Large intestine (tissue), 3 donors: Measurements from ENCODE around the gene TMEM178B. TPM values are rescaled to one million over a fixed set of nuclear protein-coding genes. Genes with fewer than 3 reads are reported as not detected.

ENCODE experiments used
- DNase-seq, 2 donors: peaks; one replicate each; pipeline versions ENCODE4 v3.0.0 to v3.0.0-alpha.2; 2013
- H3K27ac ChIP-seq: one replicate; pipeline ENCODE4 v1.5.1; 2013; ENCODE audit warnings: low read length
- H3K27me3 ChIP-seq: 2 replicates; pipeline ENCODE4 v1.6.1; 2013; ENCODE audit warnings: low read length; ENCODE audit not compliant: control insufficient read depth, insufficient read depth
- H3K36me3 ChIP-seq: 2 replicates; pipeline ENCODE4 v1.6.1; 2013; ENCODE audit warnings: low read length; ENCODE audit not compliant: control insufficient read depth, insufficient read depth
- H3K4me1 ChIP-seq: one replicate; pipeline ENCODE4 v1.6.1; 2013; ENCODE audit warnings: low read length; ENCODE audit not compliant: control insufficient read depth, insufficient read depth
- H3K4me3 ChIP-seq: one replicate; pipeline ENCODE4 v1.5.1; 2013; ENCODE audit warnings: low read length
- H3K9me3 ChIP-seq: one replicate; pipeline ENCODE4 v1.6.1; 2013; ENCODE audit warnings: mild to moderate bottlenecking, low read depth, low read length, moderate library complexity; ENCODE audit not compliant: control insufficient read depth
- WGBS: methylation state at CpG from one replicate; pipeline ENCODE4 v1.1.5; 2013; ENCODE audit warnings: low lambda C conversion rate; ENCODE audit not compliant: insufficient coverage; 5-methylcytosine and 5-hydroxymethylcytosine counted together
- polyA plus RNA-seq: library from polyadenylated mRNA; unstranded; fragments of 120-200 nt; gene quantifications from one replicate; pipeline ENCODE4 v1.2.1, GENCODE V29; 2013

TMEM178B gene
- polyA plus RNA-seq, 1 donor, result 2.2 TPM

DNA sequence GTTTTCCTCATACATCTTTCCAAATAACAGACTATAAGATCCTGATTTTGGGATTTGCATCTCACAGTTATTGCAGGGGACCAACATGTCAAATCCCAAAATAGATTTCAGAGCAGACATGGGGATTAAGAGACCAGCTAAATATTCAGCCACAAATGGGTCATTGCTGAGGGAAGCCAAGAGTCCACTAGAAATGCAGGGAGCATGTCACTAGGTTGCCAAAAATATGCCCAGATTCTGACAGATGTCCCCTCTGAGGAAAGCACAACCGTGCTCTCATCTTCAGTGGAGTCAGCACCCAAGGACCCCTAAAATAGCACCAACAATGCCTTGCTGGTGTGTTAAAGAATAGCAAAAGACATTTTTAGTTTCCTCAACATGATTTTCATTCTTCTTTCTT is 421.2 kb downstream of the TMEM178B start:
- peaks cover 4% of the 10 kb centered on the region for H3K27me3 ChIP-seq
- H3K4me3 ChIP-seq, result no peak overlapping the region
- no peaks in the 10 kb centered on the region for H3K36me3 ChIP-seq
- no peaks in the 10 kb centered on the region for H3K4me1 ChIP-seq
- WGBS, result no CpG with 5 or more reads among the region's 1 CpG
- no peaks in the 10 kb centered on the region for H3K9me3 ChIP-seq
- DNase-seq, result no peak
- H3K27ac ChIP-seq, result no peak overlapping the region

DNA sequence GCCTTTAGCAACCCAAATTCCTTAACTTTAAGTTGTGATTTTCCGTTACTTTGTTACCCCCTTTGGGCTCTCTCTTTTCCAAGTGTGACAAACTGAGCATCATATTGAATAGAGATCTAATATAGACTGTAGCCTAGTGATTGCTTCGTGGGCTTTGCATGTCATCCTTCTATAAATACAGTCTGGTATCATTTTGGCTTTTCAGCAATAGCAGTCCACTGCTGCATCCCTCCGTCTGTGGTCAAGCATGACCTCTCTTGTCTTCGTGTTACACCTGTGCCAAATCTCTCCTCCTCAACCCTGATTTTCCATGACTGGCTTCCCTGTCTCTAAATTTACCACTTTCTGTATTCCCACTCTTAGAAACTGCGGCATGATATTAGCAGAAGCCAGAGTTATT is 423.5 kb downstream of the TMEM178B start:
- 100% methylated on average over 2 of the region's 5 CpGs for WGBS
- H3K36me3 ChIP-seq, result no peaks in the 10 kb centered on the region
- no peaks in the 10 kb centered on the region for H3K4me1 ChIP-seq
- H3K27ac ChIP-seq, result no peak overlapping the region
- peaks cover 7% of the 10 kb centered on the region for H3K27me3 ChIP-seq
- no peak overlapping the region for H3K4me3 ChIP-seq
- no peak for DNase-seq
- no peaks in the 10 kb centered on the region for H3K9me3 ChIP-seq

GRCh38 chr7:141500608-141501007 is 426.7 kb downstream of the TMEM178B start:
- H3K36me3 ChIP-seq, result no peaks in the 10 kb centered on the region
- peaks cover 7% of the 10 kb centered on the region for H3K27me3 ChIP-seq
- no peaks in the 10 kb centered on the region for H3K4me1 ChIP-seq
- no peak overlapping the region for H3K27ac ChIP-seq
- 100% methylated on average over 1 of the region's 3 CpGs for WGBS
- no peaks in the 10 kb centered on the region for H3K9me3 ChIP-seq
- H3K4me3 ChIP-seq, result no peak overlapping the region
- no peak for DNase-seq

DNA sequence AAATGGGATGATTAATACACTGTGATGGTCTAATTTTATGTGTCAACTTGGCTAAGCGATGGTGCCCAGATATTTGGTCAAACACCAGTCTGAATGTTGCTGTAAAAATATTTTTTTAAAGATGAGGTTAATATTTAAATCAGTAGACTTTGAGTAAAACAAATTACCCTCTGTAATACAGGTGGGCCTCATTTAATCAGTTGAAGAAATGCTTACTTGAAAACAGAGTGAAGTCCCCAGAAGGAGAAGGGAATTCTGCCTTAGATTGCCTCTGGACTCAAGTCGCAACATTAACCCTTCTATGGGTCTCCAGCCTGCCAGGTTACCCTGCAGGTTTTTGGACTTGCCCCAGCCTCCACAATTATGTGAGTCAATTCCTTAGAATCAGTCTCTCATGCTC is 427.6 kb downstream of the TMEM178B start:
- Histone ChIP-seq H3K4me1 (no peaks in the 10 kb centered on the region), H3K27me3 (peaks cover 2% of the 10 kb centered on the region), H3K4me3 (no peak overlapping the region), H3K27ac (no peak overlapping the region), H3K9me3 (no peaks in the 10 kb centered on the region), H3K36me3 (no peaks in the 10 kb centered on the region)
- no peak for DNase-seq
- WGBS, result no CpG with 5 or more reads among the region's 2 CpGs

- H3K27ac ChIP-seq, result no peak overlapping the region
- peaks cover 3% of the 10 kb centered on the region for H3K4me1 ChIP-seq
- H3K9me3 ChIP-seq, result no peaks in the 10 kb centered on the region
- H3K36me3 ChIP-seq, result no peaks in the 10 kb centered on the region
- no CpG with 5 or more reads among the region's 8 CpGs for WGBS
- peaks cover 40% of the 10 kb centered on the region for H3K27me3 ChIP-seq
- no peak overlapping the region for H3K4me3 ChIP-seq
- no peak for DNase-seq
These were observed 437.4 kb downstream of the TMEM178B start for GRCh38 chr7:141511316-141511675.

GRCh38 chr7:141511676-141512396 is 438.0 kb downstream of the TMEM178B start:
- H3K36me3 ChIP-seq, result no peaks in the 10 kb centered on the region
- peaks cover 3% of the 10 kb centered on the region for H3K4me1 ChIP-seq
- peak; percentile 8 to 41 for DNase-seq
- peaks cover 42% of the 10 kb centered on the region for H3K27me3 ChIP-seq
- WGBS, result no CpG with 5 or more reads among the region's 36 CpGs
- H3K4me3 ChIP-seq, result no peak overlapping the region
- no peaks in the 10 kb centered on the region for H3K9me3 ChIP-seq
- H3K27ac ChIP-seq, result no peak overlapping the region

DNA sequence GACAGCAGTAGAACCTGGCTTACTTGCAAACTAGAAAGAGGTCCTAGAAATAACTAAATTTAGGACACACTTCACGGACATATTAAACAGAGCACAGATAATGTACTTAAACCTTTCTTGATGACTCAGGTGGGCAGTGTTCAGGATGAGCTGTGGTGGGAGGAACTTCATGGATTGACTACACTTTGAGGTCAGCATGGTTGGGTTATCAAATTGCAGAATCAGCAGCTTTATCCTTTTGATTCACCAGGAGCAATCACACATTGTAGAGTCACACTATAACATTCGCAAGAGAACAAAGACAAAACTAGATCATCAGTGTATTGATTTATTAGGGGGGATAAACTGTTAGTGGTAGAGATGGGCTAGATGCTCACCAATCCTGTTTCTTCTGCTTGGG is 438.7 kb downstream of the TMEM178B start:
- Histone ChIP-seq H3K27me3 (peaks cover 45% of the 10 kb centered on the region), H3K4me3 (no peak overlapping the region), H3K9me3 (no peaks in the 10 kb centered on the region), H3K4me1 (peaks cover 3% of the 10 kb centered on the region), H3K27ac (no peak overlapping the region), H3K36me3 (no peaks in the 10 kb centered on the region)
- no CpG with 5 or more reads among the region's 2 CpGs for WGBS
- no peak for DNase-seq

DNA sequence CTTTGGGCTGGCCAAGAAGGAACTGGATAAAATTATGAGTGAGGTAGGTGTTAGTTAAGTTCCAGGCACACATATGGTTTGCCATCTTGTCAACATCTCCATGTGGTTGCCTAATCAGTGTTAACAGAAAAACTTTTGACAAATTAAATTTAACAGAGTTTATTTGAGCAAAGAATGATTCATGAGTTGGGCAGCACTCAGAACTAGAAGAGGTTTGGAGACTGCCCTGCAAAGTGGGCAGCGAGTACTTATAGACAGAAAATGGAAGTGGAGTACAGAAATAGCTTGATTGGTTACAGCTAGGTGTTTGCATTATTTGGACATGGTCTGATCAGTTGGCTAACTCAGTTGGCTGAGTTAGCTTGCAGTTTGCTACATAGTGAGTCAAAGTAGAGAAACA is 439.9 kb downstream of the TMEM178B start:
- no peak overlapping the region for H3K27ac ChIP-seq
- no peaks in the 10 kb centered on the region for H3K9me3 ChIP-seq
- H3K27me3 ChIP-seq, result peaks cover 45% of the 10 kb centered on the region
- H3K36me3 ChIP-seq, result no peaks in the 10 kb centered on the region
- DNase-seq, result no peak
- H3K4me1 ChIP-seq, result peaks cover 3% of the 10 kb centered on the region
- no peak overlapping the region for H3K4me3 ChIP-seq
- WGBS, result no CpG with 5 or more reads among the region's 1 CpG

GRCh38 chr7:141515941-141516340 is 442.1 kb downstream of the TMEM178B start:
- 100% methylated on average over 1 of the region's 4 CpGs for WGBS
- H3K9me3 ChIP-seq, result no peaks in the 10 kb centered on the region

DNA sequence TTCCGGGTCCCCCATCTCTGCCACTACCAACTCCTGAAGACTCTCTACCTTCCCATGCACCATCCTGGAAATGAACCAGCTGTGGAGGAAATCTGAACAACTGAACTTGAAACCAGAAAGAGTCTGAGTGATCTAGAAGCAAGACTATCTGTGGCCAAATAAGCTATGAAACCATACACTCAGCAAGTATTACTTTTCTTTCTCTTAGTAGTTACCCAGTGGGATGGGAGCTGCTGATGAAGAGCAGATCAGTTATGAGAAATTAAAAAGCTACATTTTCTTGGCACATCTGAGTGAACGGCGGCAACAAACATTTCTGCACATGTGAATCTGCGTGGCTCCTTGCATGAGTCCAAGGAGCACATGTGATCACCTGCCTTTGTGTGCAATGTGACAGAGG is 445.8 kb downstream of the TMEM178B start:
- H3K27ac ChIP-seq, result no peak overlapping the region
- H3K4me3 ChIP-seq, result no peak overlapping the region
- no CpG with 5 or more reads among the region's 4 CpGs for WGBS
- no peak for DNase-seq
- H3K36me3 ChIP-seq, result no peaks in the 10 kb centered on the region
- no peaks in the 10 kb centered on the region for H3K4me1 ChIP-seq
- no peaks in the 10 kb centered on the region for H3K9me3 ChIP-seq
- peaks cover 12% of the 10 kb centered on the region for H3K27me3 ChIP-seq

More at GRCh38 chr7:141515941-141516340, 442.1 kb downstream of the TMEM178B start:
- Histone ChIP-seq H3K36me3 (no peaks in the 10 kb centered on the region), H3K4me1 (peaks cover 3% of the 10 kb centered on the region), H3K4me3 (no peak overlapping the region), H3K27ac (no peak overlapping the region), H3K27me3 (peaks cover 33% of the 10 kb centered on the region)
- DNase-seq, result no peak

DNA sequence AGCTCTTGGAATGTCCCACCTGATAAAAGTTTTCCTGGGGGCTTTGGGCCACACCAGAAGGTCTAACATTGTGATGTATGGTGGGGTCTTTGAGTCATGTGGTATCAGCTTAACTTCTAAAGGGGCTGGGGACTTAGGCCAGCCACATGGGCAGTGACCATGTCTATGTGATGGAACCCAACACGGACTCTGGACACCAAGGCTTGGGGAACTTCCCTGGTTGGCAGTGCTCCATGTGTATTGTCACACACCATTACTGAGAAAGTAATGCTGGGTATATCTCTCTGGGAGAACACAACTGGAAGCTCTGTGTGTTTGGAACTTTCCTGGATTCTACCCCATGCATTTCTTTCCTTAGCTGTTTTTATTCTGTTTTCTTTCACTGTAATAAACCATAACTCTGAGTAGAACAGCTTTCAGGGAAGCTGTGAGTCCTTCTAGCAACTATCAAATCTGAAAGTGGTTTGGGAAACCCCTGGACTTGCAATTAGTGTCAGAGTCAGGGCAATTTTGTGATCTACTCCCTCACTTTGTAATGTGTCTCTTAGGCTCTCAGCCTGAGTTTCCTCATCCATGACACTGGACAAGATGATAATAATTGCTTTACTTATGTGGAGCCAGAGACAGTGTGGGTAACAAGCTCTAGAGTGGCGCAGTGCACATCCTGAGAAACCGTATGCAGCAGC is 448.9 kb downstream of the TMEM178B start:
- no peak for DNase-seq
- no CpG with 5 or more reads among the region's 3 CpGs for WGBS
- H3K9me3 ChIP-seq, result no peaks in the 10 kb centered on the region
- H3K4me3 ChIP-seq, result no peak overlapping the region
- H3K36me3 ChIP-seq, result no peaks in the 10 kb centered on the region
- no peaks in the 10 kb centered on the region for H3K4me1 ChIP-seq
- H3K27ac ChIP-seq, result no peak overlapping the region
- peaks cover 3% of the 10 kb centered on the region for H3K27me3 ChIP-seq
